Adrenal gland (tissue), 12 donors: Measurements from ENCODE around the gene PEX5. TPM values are rescaled to one million over a fixed set of nuclear protein-coding genes. Genes with fewer than 3 reads are reported as not detected.

Source experiments
- DNase-seq, 7 donors: peaks; one replicate each; pipeline ENCODE4 v3.0.0-alpha.2; 2019 to 2020
- H3K27ac ChIP-seq, 5 donors: fragments of 200-600 bp; sonication (generic) in 4 of 5; 1 replicate in 3 of 5; 2 replicates in 2 of 5; pipeline versions ENCODE4 v1.5.1 to v1.8.0; 2016 to 2020; ENCODE audit warnings: mild to moderate bottlenecking in 1 of 5
- H3K27me3 ChIP-seq: fragments of 200-600 bp; 2 replicates; pipeline ENCODE4 v1.8.0; 2021
- H3K36me3 ChIP-seq, 2 donors: fragments of 200-600 bp; replicated peaks in 1 of 2; 1 replicate in 1 of 2; 2 replicates in 1 of 2; pipeline versions ENCODE4 v1.5.1 to v1.8.0; 2018 to 2022
- H3K4me1 ChIP-seq, 2 donors: fragments of 200-600 bp; replicated peaks in 1 of 2; 1 replicate in 1 of 2; 2 replicates in 1 of 2; pipeline versions ENCODE4 v1.5.1 to v1.8.0; 2018 to 2021
- H3K4me3 ChIP-seq, 4 donors: fragments of 200-600 bp; sonication (generic) in 3 of 4; one replicate each; pipeline ENCODE4 v1.5.1; 2016 to 2018
- H3K9me3 ChIP-seq, 3 donors: fragments of 200-600 bp; sonication (generic) in 1 of 3; replicated peaks in 1 of 3; 1 replicate in 2 of 3; 2 replicates in 1 of 3; pipeline versions ENCODE4 v1.5.1 to v1.8.0; 2016 to 2021
- CTCF ChIP-seq, 6 experiments: fragments of 450-650 bp in 4 of 6; fragments of 200-600 bp in 2 of 6; sonication (generic) in 1 of 6; IDR thresholded peaks; 1 replicate in 5 of 6; 2 replicates in 1 of 6; pipeline versions ENCODE4 v1.5.1 to v1.8.0; 2016 to 2021; ENCODE audit warnings: antibody characterized with exemption in 6 of 6, mild to moderate bottlenecking in 2 of 6, moderate library complexity in 1 of 6
- POLR2A ChIP-seq, 2 donors: fragments of 450-650 bp; IDR thresholded peaks; one replicate each; pipeline ENCODE4 v1.6.1; 2017; ENCODE audit warnings: antibody characterized with exemption in 2 of 2, mild to moderate bottlenecking in 2 of 2, moderate library complexity in 1 of 2
- WGBS, 4 donors: extraction: QIAGEN DNeasy Blood & Tissue Kit in 2 of 4; methylation state at CpG; one replicate each; pipeline versions ENCODE4 v1.1.5 to v1.1.7; 2013 to 2017; 5-methylcytosine and 5-hydroxymethylcytosine counted together
- intact Hi-C, 2 donors: fragments of 100-400 bp; cut with DNase I; formaldehyde crosslinking; loops; one replicate each; pipeline versions ENCODE4 v1.14.1 to v1.15.0; 2022 to 2023
- polyA plus RNA-seq, 3 donors: library from polyadenylated mRNA; stranded (reverse); fragments of 200-250 nt in 2 of 3; fragments of 350-450 nt in 1 of 3; fragmentation: Illumina TruSeq in 1 of 3; extraction: RNeasy Lipid Tissue Mini Kit (QIAGEN cat#74804) in 1 of 3; gene quantifications; one replicate each; pipeline ENCODE4 v1.2.3, GENCODE V29; 2013 to 2014
- total RNA-seq, 9 donors: library from RNA; depleted of rRNA in 4 of 9; stranded (reverse); fragments of >200 nt in 4 of 9; fragments of 120-200 nt in 1 of 9; fragmentation: NEBNext Ultra II Directional in 1 of 9; extraction: Animal tissue kit (Norgen Biotek cat#: 25700) in 1 of 9; gene quantifications; one replicate each; pipeline versions ENCODE4 v1.1.0 to v1.2.4, GENCODE V29; 2013 to 2023
- donor health status: healthy with polysubstance abuse.
- donor health status: Bipolar disorder and iron deficiency.
- donor health status: DM: yes; HTN: yes; CAD: no.
- donor health status: DM: no; HTN: no; CAD: no.
- donor health status: DM: no; HTN: no; CAD: no.
- donor health status: DM: yes; HTN: yes; CAD: no.

PEX5 gene
- total and polyA plus RNA-seq, 12 donors: 22.4 to 65.0 (median 36.7) TPM

GRCh38 chr12:7162691-7163114 is 26.8 kb upstream of the PEX5 start:
- intact Hi-C loops: no loop called here
- Histone ChIP-seq H3K36me3 (no peaks in the 10 kb centered on the region), H3K4me1 (no peaks in the 10 kb centered on the region), H3K27ac (peak overlapping the region in 1 of 5 donors; percentile 45), H3K4me3 (no peak overlapping the region), H3K27me3 (peaks cover under 1% of the 10 kb centered on the region), H3K9me3 (no peaks in the 10 kb centered on the region)
- peak in 5 of 7 donors; percentile 32 to 79 (median 37) for DNase-seq
- TF ChIP-seq POLR2A (IDR thresholded peaks at IDR 0.05) (no peak), CTCF (IDR thresholded peaks at IDR 0.05) (peak; percentile 22 to 55 (median 46))
- 5 to 8% (median 7%) methylated on average over 13 to 19 of the region's 19 CpGs for WGBS, 4 donors

- intact Hi-C loops: no loop called here
- no peak for TF ChIP-seq POLR2A (IDR thresholded peaks at IDR 0.05)
- no peak for TF ChIP-seq CTCF (IDR thresholded peaks at IDR 0.05)
- Histone ChIP-seq H3K4me3 (no peak overlapping the region), H3K9me3 (no peaks in the 10 kb centered on the region), H3K4me1 (no peaks in the 10 kb centered on the region), H3K27ac (no peak overlapping the region), H3K27me3 (peaks cover 4% of the 10 kb centered on the region), H3K36me3 (no peaks in the 10 kb centered on the region)
- no peak for DNase-seq
Measured at GRCh38 chr12:7169951-7170350, 19.5 kb upstream of the PEX5 start.

DNA sequence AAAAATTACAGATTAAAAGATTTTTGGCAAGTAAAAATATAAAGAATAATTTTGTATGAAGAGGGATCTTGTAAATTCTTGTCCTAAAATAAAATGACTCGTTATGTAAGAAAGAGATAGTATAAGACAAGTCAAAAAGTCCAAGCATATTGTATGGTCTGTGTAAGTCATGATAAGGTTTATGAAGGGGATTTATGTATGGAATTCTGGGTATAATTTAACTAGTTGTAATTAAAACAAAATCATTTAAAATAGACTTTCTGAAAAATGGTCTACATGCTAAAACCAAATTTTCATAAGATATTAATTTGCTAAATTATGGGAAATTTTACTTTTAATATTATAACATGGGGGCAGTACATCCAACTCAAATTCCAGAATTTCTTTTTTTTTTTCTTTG is 17.6 kb upstream of the PEX5 start:
- peaks cover 0 to 4% (median 0%) of the 10 kb centered on the region in 3 donors for H3K9me3 ChIP-seq
- H3K27me3 ChIP-seq: peaks cover 4% of the 10 kb centered on the region
- DNase-seq: no peak
- TF ChIP-seq POLR2A (IDR thresholded peaks at IDR 0.05) (no peak), CTCF (IDR thresholded peaks at IDR 0.05) (no peak)
- H3K4me1 ChIP-seq: no peaks in the 10 kb centered on the region
- H3K4me3 ChIP-seq: no peak overlapping the region
- no peak overlapping the region for H3K27ac ChIP-seq
- no peaks in the 10 kb centered on the region for H3K36me3 ChIP-seq
- WGBS, 4 donors: 59 to 67% (median 63%) methylated on average over 1 of the region's 1 CpG
- intact Hi-C loops: no loop called here

- intact Hi-C loops: no loop called here
- Histone ChIP-seq H3K9me3 (peaks cover 0 to 4% (median 0%) of the 10 kb centered on the region in 3 donors), H3K36me3 (no peaks in the 10 kb centered on the region), H3K27ac (no peak overlapping the region), H3K4me1 (no peaks in the 10 kb centered on the region), H3K4me3 (no peak overlapping the region), H3K27me3 (no peaks in the 10 kb centered on the region)
- no peak for DNase-seq
- TF ChIP-seq CTCF (IDR thresholded peaks at IDR 0.05) (no peak), POLR2A (IDR thresholded peaks at IDR 0.05) (no peak)
Measured at GRCh38 chr12:7175493-7175892, 14.0 kb upstream of the PEX5 start.
